Keratinocyte (primary cell): ENCODE measurements around the gene NAIF1. TPM values are rescaled to one million over a fixed set of nuclear protein-coding genes. Genes with fewer than 3 reads are reported as not detected.

ENCODE experiments used
- DNase-seq: peaks from one replicate; pipeline ENCODE4 v3.0.0-alpha.2; 2011; ENCODE audit warnings: low read depth, missing footprints, low spot score
- FAIRE-seq: peaks from 2 replicates; lab custom pipeline; 2011; peaks lifted over from hg19 to GRCh38; lab: Jason Lieb, UNC
- H2AFZ ChIP-seq: 2 replicates; pipeline ENCODE4 v1.6.0; 2012; ENCODE audit warnings: low read length, control low read depth, inconsistent platforms; ENCODE audit not compliant: control insufficient read depth
- H3K27ac ChIP-seq: 2 replicates; pipeline ENCODE4 v1.5.1; 2011; ENCODE audit warnings: low read length; ENCODE audit not compliant: control insufficient read depth, insufficient read depth
- H3K27me3 ChIP-seq: 3 replicates; pipeline ENCODE4 v1.6.0; 2011; ENCODE audit warnings: low read length; ENCODE audit not compliant: control insufficient read depth, insufficient read depth; ENCODE audit errors: extremely low read depth
- H3K36me3 ChIP-seq, 2 experiments: 2 replicates in 1 of 2; 3 replicates in 1 of 2; pipeline ENCODE4 v1.5.1; 2011; ENCODE audit warnings: low read length in 2 of 2, mild to moderate bottlenecking in 1 of 2; ENCODE audit not compliant: control insufficient read depth in 2 of 2, insufficient read depth in 2 of 2; ENCODE audit errors: extremely low read depth in 1 of 2
- H3K4me1 ChIP-seq: 3 replicates; pipeline ENCODE4 v1.5.1; 2011; ENCODE audit warnings: low read length; ENCODE audit not compliant: control insufficient read depth, insufficient read depth; ENCODE audit errors: extremely low read depth
- H3K4me2 ChIP-seq: 3 replicates; pipeline ENCODE4 v1.6.0; 2011; ENCODE audit warnings: low read depth, low read length; ENCODE audit not compliant: control insufficient read depth, insufficient read depth; ENCODE audit errors: extremely low read depth
- H3K4me3 ChIP-seq, 3 experiments: fragments of 200-600 bp in 1 of 3; sonication (generic) in 1 of 3; 2 replicates in 2 of 3; 3 replicates in 1 of 3; pipeline ENCODE4 v1.5.1; 2011 to 2016; ENCODE audit warnings: low read length in 3 of 3, mild to moderate bottlenecking in 3 of 3, control low read depth in 2 of 3, inconsistent platforms in 1 of 3, low read depth in 1 of 3, mixed read lengths in 1 of 3, mixed run types in 1 of 3, moderate library complexity in 1 of 3; ENCODE audit not compliant: control insufficient read depth in 2 of 3, insufficient read depth in 2 of 3; ENCODE audit errors: extremely low read depth in 1 of 3
- H3K79me2 ChIP-seq: 2 replicates; pipeline ENCODE4 v1.6.0; 2012; ENCODE audit warnings: low read length; ENCODE audit not compliant: control insufficient read depth, insufficient read depth
- H3K9ac ChIP-seq: 3 replicates; pipeline ENCODE4 v1.6.0; 2011; ENCODE audit warnings: low read length; ENCODE audit not compliant: control insufficient read depth, insufficient read depth; ENCODE audit errors: extremely low read depth
- H3K9me1 ChIP-seq: 3 replicates; pipeline ENCODE4 v1.6.0; 2011; ENCODE audit warnings: low read length; ENCODE audit not compliant: control insufficient read depth, insufficient read depth; ENCODE audit errors: extremely low read depth
- H3K9me3 ChIP-seq: 2 replicates; pipeline ENCODE4 v1.5.1; 2012; ENCODE audit warnings: low read depth, low read length; ENCODE audit not compliant: control insufficient read depth
- H4K20me1 ChIP-seq: 3 replicates; pipeline ENCODE4 v1.6.0; 2011; ENCODE audit warnings: low read length; ENCODE audit not compliant: control insufficient read depth, insufficient read depth; ENCODE audit errors: extremely low read depth
- CTCF ChIP-seq, 3 experiments: IDR thresholded peaks in 1 of 3; conservative IDR thresholded peaks in 1 of 3; optimal IDR thresholded peaks in 1 of 3; 2 replicates in 2 of 3; 3 replicates in 1 of 3; pipeline versions ENCODE3 to v1.5.1; 2011; ENCODE audit warnings: low read length in 3 of 3, mild to moderate bottlenecking in 3 of 3, moderate library complexity in 2 of 3, control low read depth in 1 of 3, inconsistent platforms in 1 of 3; ENCODE audit not compliant: insufficient read depth in 2 of 3; ENCODE audit errors: extremely low read depth in 1 of 3
- EZH2 ChIP-seq: IDR thresholded peaks from one replicate; pipeline ENCODE4 v1.6.1; 2012; ENCODE audit warnings: inconsistent platforms, mild to moderate bottlenecking, low read length, moderate library complexity
- dilution Hi-C: fragments of 300-500 bp; cut with MboI; formaldehyde crosslinking; loops from one replicate; pipeline ENCODE4 v1.7.0; 2020; ENCODE audit warnings: low sequenced_read_pairs; ENCODE audit not compliant: extremely low pct_ligation_motif_present
- polyA plus RNA-seq, 5 experiments: library from polyadenylated mRNA; depleted of rRNA in 3 of 5; stranded (reverse) in 3 of 5; stranded (forward) in 1 of 5; unstranded in 1 of 5; fragments of >200 nt; gene quantifications; 1 replicate in 1 of 5; 2 replicates in 3 of 5; 3 replicates in 1 of 5; pipeline versions ENCODE4 v1.2.1 to v1.2.3, GENCODE V29; 2011 to 2012; ENCODE audit warnings: missing spikeins in 2 of 5, low read depth in 1 of 5, low replicate concordance in 1 of 5

Gene NAIF1
- polyA plus RNA-seq, 1 donor (not counting 4 experiments of a cell fraction or from before 2014, with no cell fraction given), result 6.3 TPM

GRCh38 chr9:128100581-128100980 is 33.5 kb upstream of the NAIF1 start:
- H3K9me1 ChIP-seq, result no peaks in the 10 kb centered on the region
- no peak overlapping the region for H3K27ac ChIP-seq
- H3K79me2 ChIP-seq, result peaks cover 28% of the 10 kb centered on the region
- H3K9me3 ChIP-seq, result no peaks in the 10 kb centered on the region
- no peak overlapping the region for H3K4me3 ChIP-seq
- H3K4me1 ChIP-seq, result peaks cover 21% of the 10 kb centered on the region
- no peak overlapping the region for H3K4me2 ChIP-seq
- TF ChIP-seq CTCF (optimal IDR thresholded peaks at IDR 0.05 in 1 of 3, IDR thresholded peaks at IDR 0.05 in 1 of 3, conservative IDR thresholded peaks at IDR 0.05 in 1 of 3; ENCODE audit: extremely low read depth in 1 of 3, insufficient read depth in 2 of 3, low read length in 3 of 3), result no peak
- no peak for TF ChIP-seq EZH2
- no peak overlapping the region for H3K9ac ChIP-seq
- dilution Hi-C loops, result no loop called here
- DNase-seq, result no peak
- H3K36me3 ChIP-seq, result peaks cover 29 to 35% of the 10 kb centered on the region in 2 experiments
- no peak overlapping the region for H2AFZ ChIP-seq
- FAIRE-seq, result no peak
- H4K20me1 ChIP-seq, result no peaks in the 10 kb centered on the region
- no peaks in the 10 kb centered on the region for H3K27me3 ChIP-seq

- Histone ChIP-seq H3K79me2 (peaks cover 28% of the 10 kb centered on the region), H3K27ac (no peak overlapping the region), H3K4me1 (peaks cover 24% of the 10 kb centered on the region), H3K9me1 (no peaks in the 10 kb centered on the region), H3K4me3 (peak overlapping the region in 1 of 3 experiments; percentile 88), H3K36me3 (peaks cover 29 to 32% of the 10 kb centered on the region in 2 experiments), H3K9ac (no peak overlapping the region), H2AFZ (no peak overlapping the region), H3K4me2 (peak overlapping the region; percentile 99), H4K20me1 (peaks cover under 1% of the 10 kb centered on the region), H3K9me3 (no peaks in the 10 kb centered on the region), H3K27me3 (no peaks in the 10 kb centered on the region)
- dilution Hi-C loops, result no loop called here
- FAIRE-seq, result no peak
- DNase-seq, result no peak
- TF ChIP-seq CTCF (optimal IDR thresholded peaks at IDR 0.05 in 1 of 3, IDR thresholded peaks at IDR 0.05 in 1 of 3, conservative IDR thresholded peaks at IDR 0.05 in 1 of 3; ENCODE audit: extremely low read depth in 1 of 3, insufficient read depth in 2 of 3, low read length in 3 of 3) (no peak), EZH2 (no peak)
Measured at GRCh38 chr9:128099932-128100491, 32.9 kb upstream of the NAIF1 start.
